ENCODE results near the gene PIEZO1.
"Not testable (repeated sequence)": the region's sequence is repeated elsewhere in the genome, so short reads cannot be mapped to it uniquely, and the experiment has no call there.

The PIEZO1 gene

GRCh38 chr16:88785106-88785924 is at the start of gene PIEZO1:
TSS of gene PIEZO1 (minus strand) at chr16:88785220. CDS start at chr16:88784964, 256 bp downstream.
- DNase-seq (ENCODE audit: low read depth in 2 of 2): peak in 1 of 2 donors; percentile 64

- no peak for DNase-seq (ENCODE audit: low read depth in 2 of 2)
Measured at GRCh38 chr16:88834670-88835069, 49.6 kb upstream of the PIEZO1 start.

- DNase-seq (ENCODE audit: low read depth in 2 of 2): no peak
Measured at GRCh38 chr16:88833086-88833485, 48.1 kb upstream of the PIEZO1 start.

- no peak for DNase-seq (ENCODE audit: low read depth in 2 of 2)
Measured at GRCh38 chr16:88831838-88832237, 46.8 kb upstream of the PIEZO1 start.

- DNase-seq (ENCODE audit: low read depth in 2 of 2): no peak
Measured at GRCh38 chr16:88830783-88831182, 45.8 kb upstream of the PIEZO1 start.

GRCh38 chr16:88830258-88830657 is 45.2 kb upstream of the PIEZO1 start:
- DNase-seq (ENCODE audit: low read depth in 2 of 2): no peak

- no peak for DNase-seq (ENCODE audit: low read depth in 2 of 2)
Measured at GRCh38 chr16:88828711-88829110, 43.7 kb upstream of the PIEZO1 start.

GRCh38 chr16:88827727-88828126 is 42.7 kb upstream of the PIEZO1 start:
- no peak for DNase-seq (ENCODE audit: low read depth in 2 of 2)

- DNase-seq (ENCODE audit: low read depth in 2 of 2): no peak
Measured at GRCh38 chr16:88826070-88826840, 41.2 kb upstream of the PIEZO1 start.

- DNase-seq (ENCODE audit: low read depth in 2 of 2): no peak
Measured at GRCh38 chr16:88825146-88825545, 40.1 kb upstream of the PIEZO1 start.

GRCh38 chr16:88824256-88825077 is 39.4 kb upstream of the PIEZO1 start:
- DNase-seq (ENCODE audit: low read depth in 2 of 2): no peak

GRCh38 chr16:88823646-88824045 is 38.6 kb upstream of the PIEZO1 start:
- not testable (repeated sequence) for DNase-seq (ENCODE audit: low read depth in 2 of 2)

GRCh38 chr16:88822281-88823040 is 37.4 kb upstream of the PIEZO1 start:
- DNase-seq (ENCODE audit: low read depth in 2 of 2): no peak

GRCh38 chr16:88821168-88821850 is 36.3 kb upstream of the PIEZO1 start:
- DNase-seq (ENCODE audit: low read depth in 2 of 2): no peak

GRCh38 chr16:88820385-88821025 is 35.5 kb upstream of the PIEZO1 start:
- DNase-seq (ENCODE audit: low read depth in 2 of 2): no peak

GRCh38 chr16:88819126-88819525 is 34.1 kb upstream of the PIEZO1 start:
- DNase-seq (ENCODE audit: low read depth in 2 of 2): no peak

GRCh38 chr16:88818575-88818874 is 33.5 kb upstream of the PIEZO1 start:
- no peak for DNase-seq (ENCODE audit: low read depth in 2 of 2)

- no peak for DNase-seq (ENCODE audit: low read depth in 2 of 2)
Measured at GRCh38 chr16:88817785-88818574, 33.0 kb upstream of the PIEZO1 start.

- no peak for DNase-seq (ENCODE audit: low read depth in 2 of 2)
Measured at GRCh38 chr16:88816736-88817535, 31.9 kb upstream of the PIEZO1 start.
